H9 (cell line): ENCODE results near the gene ZNF709. TPM values are rescaled to one million over a fixed set of nuclear protein-coding genes. Genes with fewer than 3 reads are reported as not detected.
A peak's percentile ranks its signal among the peaks of the same experiment; 100 is the strongest.

Source experiments
- DNase-seq: peaks from one replicate; pipeline ENCODE4 v3.0.0-alpha.2; 2017
- H2AFZ ChIP-seq: one replicate; pipeline ENCODE4 v1.6.1; 2013; ENCODE audit warnings: mild to moderate bottlenecking, low read length, control low read depth, moderate library complexity
- H2AK5ac ChIP-seq: 2 replicates; pipeline ENCODE4 v1.6.1; 2013; ENCODE audit warnings: low read length, control low read depth, mixed read lengths; ENCODE audit not compliant: insufficient read length
- H2BK120ac ChIP-seq: one replicate; pipeline ENCODE4 v1.6.1; 2013; ENCODE audit warnings: low read depth, mild to moderate bottlenecking, low read length, control low read depth, inconsistent platforms; ENCODE audit not compliant: poor library complexity, severe bottlenecking
- H2BK12ac ChIP-seq: 2 replicates; pipeline ENCODE4 v1.6.1; 2013; ENCODE audit warnings: low read length, control low read depth, mixed read lengths, low read depth; ENCODE audit not compliant: insufficient read length
- H2BK15ac ChIP-seq: 2 replicates; pipeline ENCODE4 v1.6.1; 2013; ENCODE audit warnings: low read depth, low read length, control low read depth
- H2BK20ac ChIP-seq: one replicate; pipeline ENCODE4 v1.6.1; 2013; ENCODE audit warnings: low read depth, mild to moderate bottlenecking, low read length, control low read depth, inconsistent platforms; ENCODE audit not compliant: poor library complexity, severe bottlenecking
- H2BK5ac ChIP-seq: 2 replicates; pipeline ENCODE4 v1.6.1; 2013; ENCODE audit warnings: low read length, control low read depth, mixed read lengths; ENCODE audit not compliant: insufficient read length
- H3K14ac ChIP-seq: 2 replicates; pipeline ENCODE4 v1.6.1; 2013; ENCODE audit warnings: low read length, control low read depth; ENCODE audit not compliant: insufficient read depth
- H3K18ac ChIP-seq: 2 replicates; pipeline ENCODE4 v1.6.1; 2013; ENCODE audit warnings: low read depth, mild to moderate bottlenecking, mixed read lengths, low read length, control low read depth; ENCODE audit not compliant: insufficient read length
- H3K23ac ChIP-seq: 2 replicates; pipeline ENCODE4 v1.6.1; 2013; ENCODE audit warnings: low read length, control low read depth, mixed read lengths, low read depth; ENCODE audit not compliant: insufficient read length
- H3K23me2 ChIP-seq: 2 replicates; pipeline ENCODE4 v1.6.1; 2013; ENCODE audit warnings: low read depth, mild to moderate bottlenecking, mixed read lengths, low read length, control low read depth; ENCODE audit not compliant: insufficient read length, poor library complexity, severe bottlenecking
- H3K27ac ChIP-seq: 2 replicates; pipeline ENCODE4 v1.5.1; 2013; ENCODE audit warnings: low read length, control low read depth, mixed read lengths, low read depth; ENCODE audit not compliant: insufficient read length
- H3K27me3 ChIP-seq: 2 replicates; pipeline ENCODE4 v1.6.1; 2013; ENCODE audit warnings: low read length, control low read depth, inconsistent platforms; ENCODE audit not compliant: insufficient read depth
- H3K4ac ChIP-seq: 2 replicates; pipeline ENCODE4 v1.6.1; 2013; ENCODE audit warnings: low read depth, mild to moderate bottlenecking, control low read depth, inconsistent platforms, low read length, moderate library complexity
- H3K4me1 ChIP-seq: 2 replicates; pipeline ENCODE4 v1.6.1; 2013; ENCODE audit warnings: low read length, control low read depth, inconsistent platforms; ENCODE audit not compliant: insufficient read depth
- H3K4me2 ChIP-seq: 2 replicates; pipeline ENCODE4 v1.6.1; 2013; ENCODE audit warnings: low read length, control low read depth, mixed read lengths; ENCODE audit not compliant: insufficient read length, insufficient read depth
- H3K56ac ChIP-seq: 2 replicates; pipeline ENCODE4 v1.6.1; 2013; ENCODE audit warnings: low read depth, mild to moderate bottlenecking, mixed read lengths, low read length, control low read depth; ENCODE audit not compliant: insufficient read length
- H3K79me1 ChIP-seq: 2 replicates; pipeline ENCODE4 v1.6.1; 2013; ENCODE audit warnings: low read depth, mild to moderate bottlenecking, moderate library complexity, low read length, control low read depth, inconsistent platforms; ENCODE audit not compliant: insufficient read depth, poor library complexity, severe bottlenecking
- H3K79me2 ChIP-seq: 2 replicates; pipeline ENCODE4 v1.6.1; 2013; ENCODE audit warnings: low read length, control low read depth, inconsistent platforms; ENCODE audit not compliant: insufficient read depth
- H3K9ac ChIP-seq: 2 replicates; pipeline ENCODE4 v1.6.1; 2013; ENCODE audit warnings: low read length, control low read depth, mixed read lengths; ENCODE audit not compliant: insufficient read length; ENCODE audit errors: extremely low read depth
- H3K9me3 ChIP-seq: one replicate; pipeline ENCODE4 v1.6.1; 2013; ENCODE audit warnings: low read depth, low read length, inconsistent platforms; ENCODE audit not compliant: control insufficient read depth
- H3T11ph ChIP-seq: one replicate; pipeline ENCODE4 v1.6.1; 2013; ENCODE audit warnings: mild to moderate bottlenecking, low read length, control low read depth, inconsistent platforms
- H4K20me1 ChIP-seq: one replicate; pipeline ENCODE4 v1.6.1; 2013; ENCODE audit not compliant: control insufficient read depth, insufficient read length, insufficient read depth
- H4K5ac ChIP-seq: 2 replicates; pipeline ENCODE4 v1.6.1; 2013; ENCODE audit warnings: low read depth, mild to moderate bottlenecking, mixed read lengths, low read length, control low read depth; ENCODE audit not compliant: insufficient read length
- H4K8ac ChIP-seq: replicated peaks from 2 replicates; pipeline ENCODE4 v1.6.1; 2013; ENCODE audit warnings: low read length, control low read depth, mixed read lengths, low read depth; ENCODE audit not compliant: insufficient read length
- H4K91ac ChIP-seq: 2 replicates; pipeline ENCODE4 v1.6.1; 2013; ENCODE audit warnings: low read depth, mild to moderate bottlenecking, moderate library complexity, mixed read lengths, low read length, control low read depth; ENCODE audit not compliant: insufficient read length
- H3K27ac Mint-ChIP-seq, 3 experiments: 2 replicates in 2 of 3; 3 replicates in 1 of 3; pipeline ENCODE4 v1.8.0; 2020 to 2021; ENCODE audit warnings: mixed read lengths in 3 of 3, mild to moderate bottlenecking in 1 of 3, moderate library complexity in 1 of 3
- H3K27me3 Mint-ChIP-seq: 2 replicates; pipeline ENCODE4 v1.8.0; 2021; ENCODE audit warnings: low read depth, mild to moderate bottlenecking, moderate library complexity, mixed read lengths
- H3K36me3 Mint-ChIP-seq, 3 experiments: 2 replicates in 2 of 3; 3 replicates in 1 of 3; pipeline ENCODE4 v1.8.0; 2020 to 2021; ENCODE audit warnings: low read depth in 3 of 3, mixed read lengths in 3 of 3; ENCODE audit not compliant: insufficient read depth in 1 of 3
- H3K4me1 Mint-ChIP-seq, 2 experiments: 2 replicates each; pipeline ENCODE4 v1.8.0; 2020; ENCODE audit warnings: mixed read lengths in 2 of 2
- H3K4me3 Mint-ChIP-seq, 2 experiments: 2 replicates in 1 of 2; 3 replicates in 1 of 2; pipeline ENCODE4 v1.8.0; 2020 to 2021; ENCODE audit warnings: mild to moderate bottlenecking in 2 of 2, mixed read lengths in 2 of 2, moderate library complexity in 1 of 2
- H3K9me3 Mint-ChIP-seq, 2 experiments: 2 replicates in 1 of 2; 3 replicates in 1 of 2; pipeline ENCODE4 v1.8.0; 2020; ENCODE audit warnings: mild to moderate bottlenecking in 2 of 2, mixed read lengths in 2 of 2, moderate library complexity in 1 of 2
- WGBS: extraction: QIAGEN DNeasy Blood & Tissue Kit; methylation state at CpG from one replicate; pipeline ENCODE4 v1.1.7; 2013; ENCODE audit warnings: missing lambda C conversion rate, low lambda C conversion rate, mixed read lengths; ENCODE audit not compliant: insufficient read length; ENCODE audit errors: extremely low coverage; 5-methylcytosine and 5-hydroxymethylcytosine counted together
- total RNA-seq: library from RNA; stranded (reverse); gene quantifications from 2 replicates; pipeline ENCODE4 v1.2.1, GENCODE V29; 2021
- TF ChIP-seq, protein P1 (sequence below): fragments of 200-600 bp; sonication (generic); conservative IDR thresholded peaks from 3 replicates; pipeline ENCODE4 v1.8.0; 2021; ENCODE audit warnings: antibody characterized with exemption, mild to moderate bottlenecking

The ZNF709 gene
- total RNA-seq, 1 experiment from 2014 or later = 2.1 TPM

DNA sequence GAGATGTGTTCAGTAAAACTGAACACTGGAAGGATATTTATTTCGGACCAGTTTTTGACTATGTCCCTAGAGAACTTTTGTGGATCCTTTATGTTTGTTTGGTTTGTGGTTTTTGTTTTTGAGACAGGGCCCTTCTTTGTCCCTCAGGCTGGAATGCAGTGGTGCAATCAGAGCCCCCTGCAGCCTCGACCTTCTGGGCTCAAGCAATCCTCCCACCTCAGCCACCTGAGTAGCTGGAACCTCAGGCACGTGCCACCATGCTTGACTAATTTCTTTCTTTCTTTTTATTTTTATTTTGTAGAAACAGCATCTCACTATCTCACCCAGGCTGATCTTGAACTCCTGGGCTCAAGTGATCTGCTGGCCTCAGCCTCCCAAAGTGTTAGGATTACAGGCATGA lies 955 bp upstream of the ZNF709 start:
- H4K91ac ChIP-seq = no peak overlapping the region
- H3K27ac ChIP-seq = no peak overlapping the region
- Mint-ChIP-seq H3K36me3 (no peaks in the 10 kb centered on the region; a peak in 2 of 7 replicates), H3K4me3 (peak overlapping the region; percentile 83 to 87; a peak in 4 of 5 replicates), H3K9me3 (no peaks in the 10 kb centered on the region; a peak in 1 of 5 replicates), H3K27me3 (peaks cover 11% of the 10 kb centered on the region), H3K4me1 (peaks cover 13 to 19% of the 10 kb centered on the region in 2 experiments), H3K27ac (no peak overlapping the region)
- H2BK12ac ChIP-seq = no peak overlapping the region
- H2AFZ ChIP-seq = no peak overlapping the region
- H2BK20ac ChIP-seq = no peak overlapping the region
- H3K23me2 ChIP-seq = peaks cover 10% of the 10 kb centered on the region
- peak overlapping the region; percentile 84 for H3K4me2 ChIP-seq
- H3K4ac ChIP-seq = no peak overlapping the region
- H4K20me1 ChIP-seq = no peaks in the 10 kb centered on the region
- no peaks in the 10 kb centered on the region for H3K79me2 ChIP-seq
- no CpG with 5 or more reads among the region's 3 CpGs for WGBS
- no peak overlapping the region for H3K56ac ChIP-seq
- H2BK120ac ChIP-seq = no peak overlapping the region
- H3K18ac ChIP-seq = no peak overlapping the region
- H4K5ac ChIP-seq = no peak overlapping the region
- no peaks in the 10 kb centered on the region for H3K9me3 ChIP-seq
- no peak overlapping the region for H3K9ac ChIP-seq
- no peaks in the 10 kb centered on the region; the same call in 1 of the 2 replicates for H3K4me1 ChIP-seq
- no peak overlapping the region for H4K8ac ChIP-seq
- H2BK5ac ChIP-seq = no peak overlapping the region
- no peaks in the 10 kb centered on the region for H3K79me1 ChIP-seq
- TF ChIP-seq, protein P1, sequence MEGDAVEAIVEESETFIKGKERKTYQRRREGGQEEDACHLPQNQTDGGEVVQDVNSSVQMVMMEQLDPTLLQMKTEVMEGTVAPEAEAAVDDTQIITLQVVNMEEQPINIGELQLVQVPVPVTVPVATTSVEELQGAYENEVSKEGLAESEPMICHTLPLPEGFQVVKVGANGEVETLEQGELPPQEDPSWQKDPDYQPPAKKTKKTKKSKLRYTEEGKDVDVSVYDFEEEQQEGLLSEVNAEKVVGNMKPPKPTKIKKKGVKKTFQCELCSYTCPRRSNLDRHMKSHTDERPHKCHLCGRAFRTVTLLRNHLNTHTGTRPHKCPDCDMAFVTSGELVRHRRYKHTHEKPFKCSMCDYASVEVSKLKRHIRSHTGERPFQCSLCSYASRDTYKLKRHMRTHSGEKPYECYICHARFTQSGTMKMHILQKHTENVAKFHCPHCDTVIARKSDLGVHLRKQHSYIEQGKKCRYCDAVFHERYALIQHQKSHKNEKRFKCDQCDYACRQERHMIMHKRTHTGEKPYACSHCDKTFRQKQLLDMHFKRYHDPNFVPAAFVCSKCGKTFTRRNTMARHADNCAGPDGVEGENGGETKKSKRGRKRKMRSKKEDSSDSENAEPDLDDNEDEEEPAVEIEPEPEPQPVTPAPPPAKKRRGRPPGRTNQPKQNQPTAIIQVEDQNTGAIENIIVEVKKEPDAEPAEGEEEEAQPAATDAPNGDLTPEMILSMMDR = no peak
- no peak overlapping the region for H3K23ac ChIP-seq
- no peak overlapping the region for H3K14ac ChIP-seq
- no peak overlapping the region for H2AK5ac ChIP-seq
- no peak overlapping the region for H3T11ph ChIP-seq
- DNase-seq = no peak
- H2BK15ac ChIP-seq = no peak overlapping the region
- H3K27me3 ChIP-seq = no peaks in the 10 kb centered on the region; the same call in 1 of the 2 replicates
